Activated naive CD8-positive, alpha-beta T cell treated with anti-CD3 and anti-CD28 coated beads, Interleukin-2, amount 50 U/mL, for 16 hours (primary cell): ENCODE results near the gene TRDN.
"Not testable (repeated sequence)": the region's sequence is repeated elsewhere in the genome, so short reads cannot be mapped to it uniquely, and the experiment has no call there.

ENCODE experiments used
- DNase-seq: peaks from one replicate; pipeline ENCODE4 v3.0.0-alpha.2; 2020; ENCODE audit warnings: low read depth, low spot score

Gene TRDN

DNA sequence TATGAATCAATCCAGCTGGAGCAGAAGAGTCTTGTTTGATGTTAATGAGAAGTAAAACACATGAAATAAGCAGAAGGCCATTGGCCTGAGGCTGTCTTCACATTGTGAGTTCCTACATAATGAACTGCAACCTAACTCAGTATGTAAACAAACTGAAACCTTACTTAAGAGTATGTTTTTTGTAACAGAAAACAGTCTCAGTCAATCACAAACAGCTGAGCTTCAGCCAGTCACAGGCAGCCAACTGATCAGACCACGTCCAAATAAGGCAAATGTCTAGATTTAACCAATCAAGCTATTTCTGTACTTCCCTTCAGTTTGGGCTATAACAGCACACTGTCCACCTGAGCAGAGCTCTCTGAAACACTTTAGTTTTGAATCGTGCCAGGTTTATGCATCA is 234.7 kb downstream of the TRDN start:
- no peak for DNase-seq

DNA sequence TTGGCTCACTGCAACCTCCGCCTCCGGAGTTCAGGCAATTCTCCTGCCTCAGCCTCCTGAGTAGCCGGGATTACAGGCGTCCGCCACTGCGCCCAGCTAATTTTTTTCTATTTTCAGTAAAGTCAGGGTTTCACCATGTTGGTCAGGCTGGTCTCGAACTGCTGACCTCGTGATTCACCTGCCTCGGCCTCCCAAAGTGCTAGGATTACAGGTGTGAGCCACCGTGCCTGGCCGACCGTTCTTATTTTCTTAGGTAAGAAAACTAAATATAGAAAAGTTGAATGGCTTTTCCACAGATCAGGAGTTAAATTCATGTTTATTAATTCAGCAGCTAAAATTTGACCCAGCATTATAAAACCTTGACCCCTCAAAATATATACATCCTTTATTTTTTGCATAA is 238.7 kb downstream of the TRDN start:
- no peak for DNase-seq

DNA sequence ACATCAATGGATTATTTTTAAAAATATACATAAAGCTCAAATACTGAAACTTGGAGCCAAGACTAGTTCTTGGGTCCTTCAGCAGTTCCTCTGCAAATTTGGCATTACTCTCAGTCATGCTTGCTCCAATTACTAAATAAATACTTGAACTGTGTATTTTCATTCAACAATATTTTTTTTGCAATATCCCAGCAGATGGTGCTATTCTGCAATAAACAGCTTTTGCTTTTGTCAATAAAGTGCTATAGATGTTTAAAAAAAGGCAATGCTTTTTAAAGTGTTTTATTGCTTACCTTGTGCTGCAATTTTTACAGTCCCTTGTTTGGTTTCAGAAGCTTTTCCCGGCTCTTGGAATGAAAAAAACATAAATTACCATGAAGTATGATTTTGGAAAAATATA is 243.4 kb downstream of the TRDN start:
- no peak for DNase-seq

DNA sequence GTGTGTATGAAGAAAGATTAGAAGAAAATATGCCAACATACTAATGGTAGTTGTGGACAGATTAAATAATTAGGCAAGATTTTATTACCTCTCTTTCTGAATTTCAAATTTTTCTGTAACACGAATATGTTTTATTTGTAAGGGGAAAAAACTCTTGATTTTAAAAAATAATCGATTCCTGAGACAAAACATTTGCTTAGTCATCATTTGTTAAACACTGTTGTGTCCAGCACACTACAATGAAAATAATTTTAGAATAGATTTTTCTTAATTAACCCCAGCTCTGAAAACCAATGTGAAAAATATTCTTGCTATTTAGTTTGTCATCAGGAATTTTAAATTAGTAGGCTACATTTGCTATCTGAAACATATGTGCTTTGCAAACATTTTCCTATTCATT is 253.0 kb downstream of the TRDN start:
- no peak for DNase-seq

DNA sequence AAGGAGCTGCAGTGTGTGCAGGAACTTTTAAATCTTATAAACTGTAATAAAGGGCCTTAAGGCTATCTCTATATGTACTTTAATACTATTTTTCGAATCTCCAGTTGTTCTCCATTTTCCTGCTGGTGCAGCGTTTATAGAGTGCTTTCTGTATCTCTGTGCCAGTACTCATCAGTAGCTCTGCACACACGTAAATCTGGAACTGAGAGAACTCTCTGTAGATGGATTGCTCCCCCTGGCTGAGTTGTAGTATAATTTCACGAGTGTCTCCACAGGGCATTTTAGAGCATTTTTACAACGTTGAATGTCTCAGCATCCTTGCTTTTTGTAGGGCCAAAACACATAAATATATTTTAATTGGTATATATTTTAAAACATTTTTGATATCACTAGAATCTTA is 256.5 kb downstream of the TRDN start:
- no peak for DNase-seq

DNA sequence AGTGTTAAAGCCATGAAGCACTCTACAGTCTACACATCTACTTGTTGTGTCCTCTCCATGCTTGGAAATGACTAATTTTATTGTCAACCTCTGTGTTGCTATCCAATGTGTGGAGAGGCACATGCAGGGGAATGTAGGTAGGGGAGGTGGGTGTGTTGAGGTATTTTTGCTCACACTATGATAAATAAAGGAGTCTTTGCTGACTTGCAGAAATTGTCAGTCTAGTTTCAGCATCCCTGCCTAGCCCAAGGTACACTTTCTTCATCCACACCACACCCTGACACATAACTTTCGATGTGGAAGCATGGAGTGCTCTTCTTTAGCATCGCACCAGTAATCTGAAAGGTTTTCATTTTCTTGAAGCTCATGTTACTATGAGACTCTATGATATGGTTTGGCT is 264.0 kb downstream of the TRDN start:
- DNase-seq, result no peak

DNA sequence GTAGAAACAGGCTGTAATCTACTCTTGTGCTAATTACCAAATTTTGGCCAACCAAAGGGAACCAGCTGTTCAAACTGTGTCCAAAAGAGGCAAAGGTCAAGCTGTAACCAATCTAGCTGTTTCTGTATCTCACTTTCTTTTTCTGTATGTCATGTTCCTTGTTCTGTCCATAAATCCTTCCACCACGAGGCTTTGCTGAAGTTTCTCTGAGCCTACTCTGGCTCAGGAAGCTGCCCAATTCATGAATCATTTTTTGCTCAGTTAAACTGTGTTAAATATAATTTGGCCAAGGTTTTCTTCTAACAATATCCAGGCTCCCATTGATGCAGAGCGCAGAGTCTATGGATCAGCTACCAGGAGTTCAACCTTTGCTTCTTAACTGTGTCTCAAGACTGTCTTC is 272.8 kb downstream of the TRDN start:
- DNase-seq, result no peak

DNA sequence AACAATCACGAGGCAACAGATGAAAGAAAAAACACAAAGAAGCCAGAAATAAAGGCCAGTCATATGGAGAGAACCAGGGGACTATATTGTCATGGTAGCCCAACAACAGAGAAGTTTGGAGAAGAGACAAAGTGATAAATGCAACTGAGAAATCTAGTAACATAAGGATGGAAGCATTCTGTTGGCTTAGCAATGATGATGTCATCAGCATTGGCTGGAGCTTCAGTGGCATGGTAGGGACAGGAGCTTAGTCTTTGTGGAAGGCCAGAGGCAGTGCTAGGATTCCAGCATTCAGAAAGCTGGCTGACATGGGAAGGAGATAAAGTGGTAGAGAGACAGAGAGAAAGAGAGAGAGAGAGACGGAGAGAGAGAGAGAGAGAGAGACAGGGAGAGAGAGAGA is 276.4 kb downstream of the TRDN start:
- DNase-seq, result no peak

DNA sequence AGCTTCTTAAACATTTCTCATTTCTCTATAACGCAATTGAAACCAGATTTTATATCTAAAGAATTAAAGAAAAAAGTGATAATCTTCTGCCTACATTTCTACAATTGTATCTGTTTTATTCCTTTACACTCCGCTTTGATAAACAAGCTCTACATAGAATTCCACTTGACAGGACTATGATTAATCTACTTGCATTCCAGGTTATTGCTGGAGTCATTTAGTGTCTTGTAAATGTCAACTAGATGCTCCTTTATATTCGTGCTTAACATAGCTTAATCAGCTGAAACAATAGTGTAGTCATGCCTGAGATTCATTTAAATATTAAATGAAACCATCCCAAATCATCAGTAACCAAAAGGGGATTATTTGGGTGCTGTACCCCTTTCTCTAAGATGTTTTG is 284.0 kb downstream of the TRDN start:
- no peak for DNase-seq

DNA sequence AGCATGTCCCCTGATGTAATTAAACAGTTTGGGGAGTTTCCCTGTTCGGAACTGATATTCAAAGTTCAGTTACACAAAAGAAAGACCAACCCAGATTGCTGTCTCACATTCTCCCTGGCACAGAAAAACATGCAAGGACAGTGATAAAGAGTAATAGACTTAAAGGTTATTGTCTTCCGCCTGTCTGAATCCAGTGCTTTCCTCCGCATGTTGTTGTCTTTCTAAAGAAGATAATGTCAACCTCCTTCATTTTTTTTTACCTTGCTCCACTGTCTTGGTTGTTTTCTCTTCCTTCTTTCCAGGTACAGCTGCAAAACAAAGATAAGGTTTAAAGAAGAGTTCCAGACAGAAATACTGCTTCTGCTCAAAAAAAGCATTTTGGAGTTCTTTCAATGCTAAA is 284.5 kb downstream of the TRDN start:
- DNase-seq, result no peak

DNA sequence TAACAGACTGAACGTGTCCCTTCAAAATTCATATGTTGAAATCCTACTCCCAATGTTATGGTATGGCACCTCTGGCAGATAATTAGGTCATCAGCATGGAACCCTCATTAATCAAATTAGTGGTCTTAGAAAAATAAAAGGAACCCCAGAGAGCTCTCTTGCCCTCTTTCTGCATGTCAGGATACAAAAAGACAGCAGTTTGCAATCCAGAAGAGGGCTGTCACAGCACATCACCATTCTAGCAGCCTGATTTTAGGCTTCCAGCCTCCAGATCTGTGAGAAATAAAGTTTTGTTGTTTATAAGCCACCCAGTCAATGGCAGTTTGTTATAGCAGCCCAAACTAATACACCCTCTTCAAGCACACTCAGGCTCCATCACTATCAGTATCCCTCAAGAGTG is 292.9 kb downstream of the TRDN start:
- DNase-seq, result no peak

DNA sequence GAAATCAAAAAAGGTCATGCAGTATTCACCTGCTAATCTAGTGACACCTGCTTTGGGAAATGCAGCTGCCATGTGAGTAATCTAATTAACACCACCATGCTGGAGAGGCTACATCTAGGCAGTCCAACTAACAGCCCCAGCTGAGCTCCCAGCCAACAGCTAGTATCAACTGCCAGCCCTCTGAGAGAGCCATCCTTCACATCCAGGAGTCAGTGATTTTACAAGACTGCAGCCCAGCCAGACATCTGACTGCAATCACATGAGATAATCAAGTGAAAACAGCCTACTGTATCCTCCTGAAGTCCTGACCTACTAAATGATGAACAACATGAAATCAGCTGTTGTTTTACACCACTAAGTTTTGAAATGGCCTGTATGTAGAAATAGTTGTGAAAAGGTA is 298.4 kb downstream of the TRDN start:
- DNase-seq, result no peak

DNA sequence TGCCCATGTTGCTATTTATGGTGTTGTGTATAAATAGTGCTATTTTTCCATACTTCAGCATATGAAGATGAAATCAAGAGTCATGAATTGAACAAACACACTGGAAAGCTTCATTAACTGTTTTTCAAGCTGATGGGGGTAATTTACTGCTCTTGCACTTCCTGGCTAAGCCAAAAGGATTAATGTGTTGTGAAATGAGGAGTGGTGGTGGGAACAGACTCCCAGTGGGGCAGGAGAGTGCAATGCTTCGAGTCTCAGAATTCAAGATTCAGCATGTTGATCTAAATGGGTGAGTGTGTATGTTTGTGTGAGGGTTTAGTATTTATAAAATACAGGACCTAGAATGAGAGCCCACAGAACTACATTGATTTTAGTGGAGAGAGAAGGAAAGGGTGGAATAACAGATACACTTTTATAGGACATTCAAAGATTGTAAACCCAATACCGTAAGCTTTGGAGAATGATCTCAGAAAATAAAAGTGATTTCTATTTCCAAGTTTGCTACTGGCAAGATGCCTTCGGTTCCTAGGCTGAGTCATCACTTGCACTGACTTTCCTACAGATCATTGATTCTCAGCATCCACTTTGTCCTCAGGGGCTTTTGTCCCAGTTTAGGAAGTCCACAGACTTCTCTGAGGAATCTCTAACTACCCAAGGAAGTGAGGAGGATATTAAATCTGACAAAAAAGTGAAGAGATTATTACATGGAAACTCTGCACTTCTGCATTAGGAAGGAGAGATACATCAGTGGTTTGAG is 303.6 kb downstream of the TRDN start:
- DNase-seq, result no peak

DNA sequence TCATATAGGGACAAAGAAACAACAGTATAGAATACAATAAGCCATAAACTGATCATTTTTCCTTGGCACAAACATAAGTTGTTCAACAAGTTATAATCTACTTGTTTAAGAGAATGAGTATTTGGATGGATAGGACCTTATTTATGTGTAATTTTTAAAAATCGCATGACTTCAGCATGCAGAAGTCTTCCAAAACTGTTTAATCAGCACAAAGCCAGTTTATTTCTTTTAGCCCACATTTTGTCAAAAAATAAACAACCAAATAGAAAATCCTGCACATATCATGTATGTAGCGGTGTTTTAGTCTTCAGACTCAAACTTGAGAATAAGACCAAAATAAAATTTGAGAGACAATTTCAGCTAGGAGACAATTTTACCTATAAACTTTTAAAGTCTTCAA is 304.7 kb downstream of the TRDN start:
- no peak for DNase-seq

DNA sequence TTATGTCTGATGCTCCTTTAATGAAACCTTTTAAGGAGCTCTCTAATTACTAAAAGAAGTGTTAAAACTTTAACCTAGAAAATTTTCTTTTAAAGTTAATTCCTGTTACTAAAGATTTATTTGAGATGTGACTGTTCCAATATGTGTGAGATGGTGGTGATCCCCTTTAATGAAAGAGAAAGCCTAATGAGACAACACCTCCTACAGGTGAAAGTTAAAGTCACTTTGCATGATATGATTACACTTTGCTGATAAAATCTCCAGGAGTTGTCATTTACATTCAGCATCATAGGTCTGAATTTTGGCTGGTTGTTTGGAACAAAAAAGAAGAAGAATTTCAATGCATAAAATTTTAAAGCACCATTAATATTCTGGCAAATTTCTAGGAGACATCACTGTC is 307.4 kb downstream of the TRDN start:
- DNase-seq, result no peak

DNA sequence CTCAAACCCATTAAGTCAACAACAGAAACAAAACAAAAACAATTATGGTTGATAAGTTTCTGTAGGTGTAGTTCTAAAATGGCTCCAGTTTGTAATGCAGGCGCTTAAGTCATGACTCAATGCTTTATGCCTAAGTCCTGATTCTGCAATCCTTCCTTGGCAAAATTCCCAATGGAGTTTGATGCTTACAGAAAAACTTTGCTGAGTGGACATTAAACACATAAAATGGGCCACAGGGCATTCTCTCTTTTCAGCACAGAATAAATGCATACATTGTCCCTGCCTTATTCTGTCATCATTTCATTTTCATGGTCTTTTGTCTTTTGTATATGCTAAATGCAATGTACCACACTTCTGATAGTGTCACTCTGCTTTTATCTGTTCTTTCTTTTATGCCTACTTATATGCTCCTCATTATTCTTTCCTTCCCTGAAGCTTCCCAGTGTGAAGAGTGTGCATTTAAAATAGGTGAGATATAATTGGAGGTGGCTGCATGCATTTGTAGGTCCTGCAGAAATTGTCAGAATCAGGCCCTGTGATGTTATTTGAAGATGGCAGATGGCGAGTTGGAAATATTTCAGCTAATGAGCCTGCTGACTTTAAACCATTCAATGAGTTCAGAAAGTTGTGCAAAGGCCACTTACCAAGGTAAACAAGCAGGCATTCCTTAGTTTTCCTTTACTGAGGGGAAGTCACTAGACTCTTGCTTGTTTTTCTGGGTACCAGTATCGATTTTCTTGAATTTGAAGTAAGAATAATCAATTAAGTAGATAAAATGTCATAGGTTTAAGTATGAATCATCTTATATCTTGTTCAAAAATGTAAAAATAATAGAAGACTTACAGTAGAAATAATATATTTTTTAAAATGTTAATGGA is 313.1 kb downstream of the TRDN start:
- no peak for DNase-seq

DNA sequence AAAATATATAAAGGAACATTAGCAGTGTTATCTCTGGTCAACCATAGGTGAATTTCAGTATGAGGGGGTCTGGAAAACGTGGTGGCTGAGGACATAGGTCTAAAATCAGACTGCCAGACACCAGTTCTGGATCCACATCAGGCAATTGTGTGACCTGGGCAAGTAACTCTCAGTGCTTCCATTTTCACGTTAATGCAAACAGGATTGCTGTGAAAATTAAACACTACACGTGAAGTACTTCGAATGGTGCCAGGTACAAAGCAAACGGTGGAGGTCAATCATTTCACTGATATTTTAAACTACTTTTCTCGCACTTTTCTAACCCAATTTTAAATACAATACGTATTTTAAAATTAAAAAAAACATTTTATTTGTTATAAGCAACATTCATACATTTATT is 315.7 kb downstream of the TRDN start:
- no peak for DNase-seq

DNA sequence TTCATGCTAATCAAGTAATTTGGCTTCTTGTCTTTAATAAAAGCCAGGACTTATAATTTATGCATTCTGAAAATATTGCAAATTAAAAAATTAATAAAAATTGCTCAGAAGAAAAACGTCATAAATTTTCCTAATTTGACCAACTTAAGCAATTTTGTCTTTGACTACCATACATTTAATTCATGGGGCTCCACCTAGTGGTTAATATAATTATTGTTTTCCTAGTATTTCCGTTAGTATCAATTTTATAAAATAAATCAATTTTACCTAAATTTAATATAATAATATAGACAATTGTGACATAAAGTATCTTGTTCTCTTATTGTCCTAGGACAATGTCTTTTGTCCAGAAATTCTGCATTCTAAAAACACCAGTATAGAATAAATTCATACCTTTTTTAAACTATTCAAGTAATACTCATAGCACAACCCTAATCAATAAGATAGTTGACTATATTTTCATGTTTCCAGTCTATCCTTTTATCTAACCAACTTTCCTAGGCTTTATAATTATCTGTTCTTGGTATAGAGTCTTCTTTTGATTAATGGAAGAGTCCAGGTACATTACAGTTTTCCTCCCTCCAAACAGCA is 319.9 kb downstream of the TRDN start:
- DNase-seq, result no peak

DNA sequence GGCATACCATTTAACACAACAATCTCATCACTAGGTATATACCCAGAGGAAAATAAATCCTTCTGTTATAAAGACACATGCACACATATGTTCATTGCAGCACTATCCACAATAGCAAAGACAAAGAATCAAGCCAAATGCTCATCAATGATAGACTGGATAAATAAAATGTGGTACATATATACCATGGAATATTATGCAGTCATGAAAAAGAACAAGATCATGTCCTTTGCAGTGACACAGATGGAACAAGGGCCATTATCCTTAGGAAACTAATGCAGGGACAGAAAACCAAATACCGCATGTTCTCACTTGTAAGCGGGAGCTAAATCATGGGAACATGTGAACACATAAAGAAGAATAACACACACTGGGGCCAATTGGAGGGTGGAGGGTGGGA is 322.3 kb downstream of the TRDN start:
- not testable (repeated sequence) for DNase-seq

DNA sequence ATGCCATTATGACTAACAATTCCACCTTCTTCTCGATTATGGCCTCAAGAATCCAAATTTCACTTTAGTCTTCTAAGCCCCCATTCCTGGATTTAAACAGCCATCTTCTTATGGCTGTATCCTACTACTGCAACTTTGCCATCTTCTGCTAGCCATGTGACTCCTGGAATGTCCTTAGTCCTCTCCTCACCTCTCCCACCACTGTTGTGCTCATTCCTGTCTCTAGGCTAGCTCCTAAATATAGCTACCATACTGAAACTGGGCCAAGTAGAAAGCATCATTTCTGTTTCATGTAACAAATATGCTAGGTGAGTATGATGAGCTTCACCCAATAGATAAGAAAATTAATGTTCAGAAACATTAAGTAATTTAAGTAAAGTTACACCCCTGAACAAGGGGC is 327.6 kb downstream of the TRDN start:
- no peak for DNase-seq

DNA sequence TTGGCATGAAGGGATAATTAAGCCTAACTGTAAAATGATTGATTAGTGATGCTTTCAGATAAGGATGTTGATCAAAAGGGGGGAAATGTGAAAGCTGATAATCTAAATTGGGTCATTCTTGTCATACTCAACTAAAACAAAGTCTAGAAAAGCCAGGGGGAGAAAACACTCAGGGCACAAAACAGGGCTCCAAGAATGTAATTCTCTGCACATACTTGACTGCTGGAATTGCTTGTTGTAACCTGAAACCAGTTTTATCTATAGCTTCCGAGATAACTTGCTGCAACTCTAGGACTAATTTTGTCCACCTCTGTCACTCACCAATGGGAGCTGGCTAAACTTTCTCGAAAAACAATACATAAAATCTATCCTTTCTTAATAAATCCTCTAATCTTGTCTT is 330.4 kb downstream of the TRDN start:
- DNase-seq, result no peak

DNA sequence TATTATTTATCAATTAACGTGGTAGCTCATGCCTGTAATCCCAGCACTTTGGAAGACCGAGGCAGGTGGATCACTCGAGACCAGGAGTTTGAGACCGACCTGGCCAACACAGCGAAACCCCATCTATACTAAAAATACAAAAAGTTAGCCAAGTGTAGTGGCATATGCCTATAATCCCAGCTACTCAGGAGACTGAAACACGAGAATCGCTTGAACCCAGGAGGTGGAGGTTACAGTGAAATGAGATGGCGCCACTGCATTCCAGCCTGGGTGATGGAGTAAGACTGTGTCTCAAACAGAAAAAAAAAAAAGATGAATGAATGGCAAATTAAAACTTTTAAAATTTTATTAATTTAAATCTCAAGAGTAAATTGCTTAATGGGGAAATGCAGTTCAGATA is 341.1 kb downstream of the TRDN start:
- no peak for DNase-seq

DNA sequence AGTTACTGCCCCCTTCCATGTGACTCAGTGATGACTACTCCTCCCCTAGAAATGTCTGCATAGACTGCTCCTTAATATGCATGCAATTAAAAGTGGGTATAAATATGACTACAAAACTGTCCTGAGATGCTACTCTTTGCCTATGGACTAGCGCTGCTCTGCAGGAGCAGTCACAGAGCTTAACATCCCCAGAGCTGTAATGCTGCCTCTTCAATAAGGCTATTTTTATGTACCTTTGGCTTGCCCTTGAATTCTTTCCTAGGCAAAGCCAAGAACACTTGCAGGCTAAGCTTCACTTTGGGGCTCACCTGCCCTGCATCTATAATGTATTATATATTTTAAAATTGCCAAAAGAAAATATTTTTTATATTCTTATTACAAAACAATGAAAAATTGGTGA is 341.6 kb downstream of the TRDN start:
- DNase-seq, result no peak
